H4 (cell line): ENCODE results near the gene MTRR. TPM values are rescaled to one million over a fixed set of nuclear protein-coding genes. Genes with fewer than 3 reads are reported as not detected.

Experiments
- DNase-seq: peaks from one replicate; pipeline ENCODE4 v3.0.0-alpha.2; 2015; ENCODE audit warnings: low spot score
- total RNA-seq: library from RNA; depleted of rRNA; stranded (reverse); fragments of >200 nt; shearing (Covaris generic); gene quantifications from 2 replicates; pipeline ENCODE4 v1.2.3, GENCODE V29; 2014

Gene MTRR
- total RNA-seq, 1 experiment from 2014 or later, result 37.4 TPM

- no peak for DNase-seq
Observed at GRCh38 chr5:7857361-7857760, 11.6 kb upstream of the MTRR start.

- peak; percentile 41 for DNase-seq
Observed at GRCh38 chr5:7857926-7858632, 10.9 kb upstream of the MTRR start.

- DNase-seq, result no peak
Observed at GRCh38 chr5:7866196-7866595, 2.8 kb upstream of the MTRR start.

- no peak for DNase-seq
Observed at GRCh38 chr5:7867260-7867659, 1.7 kb upstream of the MTRR start.

GRCh38 chr5:7868427-7868772, 548 bp upstream of the MTRR start:
- DNase-seq, result no peak

GRCh38 chr5:7869474-7870136, 657 bp downstream of the MTRR start:
- DNase-seq, result no peak

GRCh38 chr5:7871653-7872052, 2.7 kb downstream of the MTRR start:
- DNase-seq, result no peak

- no peak for DNase-seq
Observed at GRCh38 chr5:7872517-7873130, 3.7 kb downstream of the MTRR start.

- DNase-seq, result no peak
Observed at GRCh38 chr5:7873216-7873615, 4.3 kb downstream of the MTRR start.

GRCh38 chr5:7874639-7875038, 5.7 kb downstream of the MTRR start:
- no peak for DNase-seq

- DNase-seq, result no peak
Observed at GRCh38 chr5:7875151-7875550, 6.2 kb downstream of the MTRR start.

- DNase-seq, result peak; percentile 40
Observed at GRCh38 chr5:7876867-7877266, 7.9 kb downstream of the MTRR start.

- no peak for DNase-seq
Observed at GRCh38 chr5:7877851-7878250, 8.9 kb downstream of the MTRR start.

- no peak for DNase-seq
Observed at GRCh38 chr5:7878381-7878873, 9.5 kb downstream of the MTRR start.

GRCh38 chr5:7881091-7881490, 12.1 kb downstream of the MTRR start:
- DNase-seq, result no peak

- DNase-seq, result no peak
Observed at GRCh38 chr5:7881816-7882215, 12.9 kb downstream of the MTRR start.

GRCh38 chr5:7882926-7883325, 14.0 kb downstream of the MTRR start:
- no peak for DNase-seq

GRCh38 chr5:7884491-7885267, 15.7 kb downstream of the MTRR start:
- no peak for DNase-seq

- peak; percentile 42 for DNase-seq
Observed at GRCh38 chr5:7886849-7887475, 18.0 kb downstream of the MTRR start.

GRCh38 chr5:7888901-7889300, 20.0 kb downstream of the MTRR start:
- no peak for DNase-seq

- no peak for DNase-seq
Observed at GRCh38 chr5:7894439-7894838, 25.5 kb downstream of the MTRR start.

GRCh38 chr5:7894860-7895259, 25.9 kb downstream of the MTRR start:
- DNase-seq, result no peak
